HCT116 (cell line): ENCODE measurements around the gene SCN4B. TPM values are rescaled to one million over a fixed set of nuclear protein-coding genes. Genes with fewer than 3 reads are reported as not detected.

Experiments used
- ATAC-seq: fragments of 200-7000 bp; cut with Tn5 transposase; 2 replicates; pipeline ENCODE4 v1.9.1; 2020; ENCODE audit warnings: mild to moderate bottlenecking, moderate library complexity
- BruUV-seq: library from RNA; stranded (reverse); fragments of 400-500 nt; replicated peaks from 2 replicates; lab custom pipeline; 2021; lab: Mats Ljungman, UMichigan
- CTCF ChIA-PET: fragments of 300-600 bp; sonication (Branson Sonifier 250); formaldehyde crosslinking; loops from one replicate; lab custom pipeline; 2021; ENCODE audit warnings: antibody characterized with exemption; lab: Charles Lee
- POLR2A ChIA-PET: fragments of 300-600, 350-600 bp; sonication (Branson Sonifier 250); formaldehyde crosslinking; loops from one replicate; lab custom pipeline; 2021; ENCODE audit warnings: antibody characterized with exemption; lab: Charles Lee
- RAD21 ChIA-PET, 2 experiments: fragments of 300-600 bp; sonication (Branson Sonifier 250); formaldehyde crosslinking; loops; one replicate each; lab custom pipeline; 2023; ENCODE audit warnings: low total read pairs in 2 of 2; ENCODE audit not compliant: uncharacterized antibody in 2 of 2, unreplicated experiment in 2 of 2, low non-redundant PET in 1 of 2; lab: Charles Lee
- DNase-seq: peaks from one replicate; pipeline ENCODE4 v3.0.0-alpha.2; 2010; ENCODE audit warnings: low read depth, low spot score
- H2AFZ ChIP-seq: fragments of 200-600 bp; shearing (Covaris generic), sonication (generic); 2 replicates; pipeline ENCODE4 v1.6.1; 2017; ENCODE audit warnings: low read depth, mixed run types, mixed read lengths, antibody characterized with exemption, low read length; ENCODE audit not compliant: poor library complexity, severe bottlenecking
- H3K27ac ChIP-seq: 2 replicates; pipeline ENCODE4 v1.5.1; 2012; ENCODE audit warnings: low read depth, low read length
- H3K27me3 ChIP-seq: fragments of 200-600 bp; sonication (generic); 2 replicates; pipeline ENCODE4 v1.6.1; 2016; ENCODE audit warnings: mixed run types, low read length, mixed read lengths; ENCODE audit not compliant: insufficient read depth
- H3K36me3 ChIP-seq, 2 experiments: fragments of 200-500 bp in 1 of 2; fragments of 200-600 bp in 1 of 2; sonication (Bioruptor generic) in 1 of 2; sonication (generic) in 1 of 2; 2 replicates each; pipeline versions ENCODE4 v1.5.1 to v1.6.1; 2014 to 2016; ENCODE audit warnings: low read length in 2 of 2, inconsistent platforms in 1 of 2, mixed read lengths in 1 of 2, mixed run types in 1 of 2; ENCODE audit not compliant: insufficient read depth in 2 of 2, control insufficient read depth in 1 of 2
- H3K4me1 ChIP-seq, 2 experiments: fragments of 200-600 bp in 1 of 2; sonication (generic) in 1 of 2; 2 replicates each; pipeline versions ENCODE4 v1.5.1 to v1.6.1; 2012 to 2017; ENCODE audit warnings: low read length in 2 of 2, inconsistent platforms in 1 of 2, mild to moderate bottlenecking in 1 of 2, mixed read lengths in 1 of 2, mixed run types in 1 of 2, moderate library complexity in 1 of 2; ENCODE audit not compliant: insufficient read depth in 2 of 2, control insufficient read depth in 1 of 2
- H3K4me2 ChIP-seq: fragments of 200-600 bp; sonication (generic); 2 replicates; pipeline ENCODE4 v1.6.1; 2017; ENCODE audit warnings: mixed run types, low read length, mixed read lengths
- H3K4me3 ChIP-seq, 2 experiments: fragments of 200-600 bp in 1 of 2; sonication (generic) in 1 of 2; replicated peaks in 1 of 2; 2 replicates each; pipeline ENCODE4 v1.5.1; 2011 to 2016; ENCODE audit warnings: low read length in 2 of 2, control low read depth in 1 of 2, low read depth in 1 of 2, mild to moderate bottlenecking in 1 of 2, mixed read lengths in 1 of 2, mixed run types in 1 of 2
- H3K79me2 ChIP-seq: fragments of 200-600 bp; sonication (generic); 2 replicates; pipeline ENCODE4 v1.6.1; 2017; ENCODE audit warnings: mild to moderate bottlenecking, mixed run types, low read length, moderate library complexity, mixed read lengths; ENCODE audit not compliant: insufficient read depth
- H3K9ac ChIP-seq: fragments of 200-600 bp; sonication (generic); 2 replicates; pipeline ENCODE4 v1.6.1; 2016; ENCODE audit warnings: low read length, mixed read lengths
- H3K9me2 ChIP-seq: fragments of 200-600 bp; sonication (generic), shearing (Covaris generic); 2 replicates; pipeline ENCODE4 v1.6.1; 2017; ENCODE audit warnings: mixed run types, mild to moderate bottlenecking, moderate library complexity; ENCODE audit not compliant: insufficient read depth
- H3K9me3 ChIP-seq, 2 experiments: fragments of 200-500 bp in 1 of 2; fragments of 200-600 bp in 1 of 2; sonication (Bioruptor generic) in 1 of 2; sonication (generic) in 1 of 2; 2 replicates each; pipeline ENCODE4 v1.6.1; 2014 to 2017; ENCODE audit warnings: low read length in 2 of 2, mixed read lengths in 2 of 2, inconsistent platforms in 1 of 2, low read depth in 1 of 2, mild to moderate bottlenecking in 1 of 2, mixed run types in 1 of 2, moderate library complexity in 1 of 2; ENCODE audit not compliant: control insufficient read depth in 1 of 2, insufficient read depth in 1 of 2
- H4K20me1 ChIP-seq: fragments of 200-600 bp; sonication (generic), shearing (Covaris generic); 2 replicates; pipeline ENCODE4 v1.6.1; 2017; ENCODE audit warnings: mixed run types, mild to moderate bottlenecking, moderate library complexity; ENCODE audit not compliant: insufficient read depth
- JUND ChIP-seq: IDR thresholded peaks from 2 replicates; pipeline ENCODE4 v1.6.1; 2012
- POLR2AphosphoS5 ChIP-seq: IDR thresholded peaks from 2 replicates; pipeline ENCODE4 v1.6.1; 2011; ENCODE audit warnings: mild to moderate bottlenecking, low read depth, low read length, moderate library complexity
- SIN3A ChIP-seq: IDR thresholded peaks from 2 replicates; pipeline ENCODE4 v1.6.1; 2012; ENCODE audit warnings: low read depth
- SRF ChIP-seq: IDR thresholded peaks from 2 replicates; pipeline ENCODE4 v1.6.1; 2012; ENCODE audit warnings: low read depth
- YY1 ChIP-seq: IDR thresholded peaks from 2 replicates; pipeline ENCODE4 v1.6.1; 2011; ENCODE audit warnings: low read length, low read depth, moderate library complexity, mild to moderate bottlenecking; ENCODE audit not compliant: insufficient replicate concordance; ENCODE audit errors: extremely low read depth
- ZFX ChIP-seq: fragments of 450-650 bp; IDR thresholded peaks from 2 replicates; pipeline ENCODE4 v1.6.1; 2017
- ZNF274 ChIP-seq: fragments of 200-500 bp; sonication (Bioruptor generic); IDR thresholded peaks from 2 replicates; pipeline ENCODE4 v1.6.1; 2014; ENCODE audit warnings: mild to moderate bottlenecking, low read depth, low read length, inconsistent platforms
- intact Hi-C: fragments of 100-400 bp; cut with micrococcal nuclease; formaldehyde crosslinking; loops from 2 replicates; pipeline ENCODE4 v1.10.0; 2022
- total RNA-seq: library from RNA; stranded (reverse); gene quantifications from one replicate; pipeline ENCODE4 v1.2.1, GENCODE V29; 2021; ENCODE audit not compliant: unreplicated experiment
- TF ChIP-seq, protein P1 (sequence below), 3 experiments: fragments of 200-600 bp in 1 of 3; sonication (generic) in 1 of 3; IDR thresholded peaks in 2 of 3; conservative IDR thresholded peaks in 1 of 3; 2 replicates each; pipeline ENCODE4 v1.5.1; 2012 to 2017; ENCODE audit warnings: low read depth in 2 of 3, low read length in 2 of 3, antibody characterized with exemption in 1 of 3, borderline replicate concordance in 1 of 3, control low read depth in 1 of 3, mild to moderate bottlenecking in 1 of 3, mixed read lengths in 1 of 3, mixed run types in 1 of 3, moderate library complexity in 1 of 3; ENCODE audit not compliant: insufficient read depth in 1 of 3
- TF ChIP-seq, protein P2 (sequence below): IDR thresholded peaks from 2 replicates; pipeline ENCODE4 v1.6.1; 2012; ENCODE audit warnings: low read depth

Gene SCN4B
- total RNA-seq, 1 experiment from 2014 or later = 0.32 TPM

DNA sequence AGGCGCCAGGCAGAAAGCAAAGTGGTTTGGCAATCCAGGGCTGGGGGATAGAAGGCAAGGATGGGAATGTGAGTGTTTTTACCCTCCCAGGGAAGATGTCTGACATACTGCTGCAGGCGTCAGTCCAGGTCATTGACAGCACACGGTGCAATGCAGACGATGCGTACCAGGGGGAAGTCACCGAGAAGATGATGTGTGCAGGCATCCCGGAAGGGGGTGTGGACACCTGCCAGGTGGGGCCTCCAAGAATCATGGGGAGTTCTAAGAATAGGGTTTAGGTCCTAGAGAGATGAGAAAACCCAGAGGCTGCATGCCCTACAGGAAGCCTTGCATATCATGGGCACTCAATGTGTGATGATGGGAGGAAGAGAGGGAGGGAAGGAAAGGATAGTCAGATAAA, 37.6 kb downstream of the SCN4B start:
- no peak overlapping the region for H2AFZ ChIP-seq
- H3K4me1 ChIP-seq = no peaks in the 10 kb centered on the region
- H3K4me2 ChIP-seq = no peak overlapping the region
- intact Hi-C loops = no loop called here
- H3K9me3 ChIP-seq = no peaks in the 10 kb centered on the region
- no peak overlapping the region for H3K27ac ChIP-seq
- ATAC-seq (no peak), DNase-seq (no peak)
- no peaks in the 10 kb centered on the region for H4K20me1 ChIP-seq
- no peak overlapping the region for H3K9ac ChIP-seq
- ChIA-PET POLR2A (no interaction called here), RAD21 (no interaction called here), CTCF (no interaction called here)
- H3K36me3 ChIP-seq = no peaks in the 10 kb centered on the region
- no peak overlapping the region for H3K4me3 ChIP-seq
- no TSS peak for BruUV-seq
- H3K9me2 ChIP-seq = no peaks in the 10 kb centered on the region
- H3K79me2 ChIP-seq = no peaks in the 10 kb centered on the region
- no peak for TF ChIP-seq SIN3A
- TF ChIP-seq, protein P1, sequence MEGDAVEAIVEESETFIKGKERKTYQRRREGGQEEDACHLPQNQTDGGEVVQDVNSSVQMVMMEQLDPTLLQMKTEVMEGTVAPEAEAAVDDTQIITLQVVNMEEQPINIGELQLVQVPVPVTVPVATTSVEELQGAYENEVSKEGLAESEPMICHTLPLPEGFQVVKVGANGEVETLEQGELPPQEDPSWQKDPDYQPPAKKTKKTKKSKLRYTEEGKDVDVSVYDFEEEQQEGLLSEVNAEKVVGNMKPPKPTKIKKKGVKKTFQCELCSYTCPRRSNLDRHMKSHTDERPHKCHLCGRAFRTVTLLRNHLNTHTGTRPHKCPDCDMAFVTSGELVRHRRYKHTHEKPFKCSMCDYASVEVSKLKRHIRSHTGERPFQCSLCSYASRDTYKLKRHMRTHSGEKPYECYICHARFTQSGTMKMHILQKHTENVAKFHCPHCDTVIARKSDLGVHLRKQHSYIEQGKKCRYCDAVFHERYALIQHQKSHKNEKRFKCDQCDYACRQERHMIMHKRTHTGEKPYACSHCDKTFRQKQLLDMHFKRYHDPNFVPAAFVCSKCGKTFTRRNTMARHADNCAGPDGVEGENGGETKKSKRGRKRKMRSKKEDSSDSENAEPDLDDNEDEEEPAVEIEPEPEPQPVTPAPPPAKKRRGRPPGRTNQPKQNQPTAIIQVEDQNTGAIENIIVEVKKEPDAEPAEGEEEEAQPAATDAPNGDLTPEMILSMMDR (IDR thresholded peaks at IDR 0.05 in 2 of 3, conservative IDR thresholded peaks at IDR 0.05 in 1 of 3; ENCODE audit: borderline replicate concordance in 1 of 3, insufficient read depth in 1 of 3, low read depth in 2 of 3, low read length in 2 of 3) = no peak
- no peak for TF ChIP-seq SRF
- no peak for TF ChIP-seq YY1
- no peak for TF ChIP-seq JUND
- TF ChIP-seq, protein P2, sequence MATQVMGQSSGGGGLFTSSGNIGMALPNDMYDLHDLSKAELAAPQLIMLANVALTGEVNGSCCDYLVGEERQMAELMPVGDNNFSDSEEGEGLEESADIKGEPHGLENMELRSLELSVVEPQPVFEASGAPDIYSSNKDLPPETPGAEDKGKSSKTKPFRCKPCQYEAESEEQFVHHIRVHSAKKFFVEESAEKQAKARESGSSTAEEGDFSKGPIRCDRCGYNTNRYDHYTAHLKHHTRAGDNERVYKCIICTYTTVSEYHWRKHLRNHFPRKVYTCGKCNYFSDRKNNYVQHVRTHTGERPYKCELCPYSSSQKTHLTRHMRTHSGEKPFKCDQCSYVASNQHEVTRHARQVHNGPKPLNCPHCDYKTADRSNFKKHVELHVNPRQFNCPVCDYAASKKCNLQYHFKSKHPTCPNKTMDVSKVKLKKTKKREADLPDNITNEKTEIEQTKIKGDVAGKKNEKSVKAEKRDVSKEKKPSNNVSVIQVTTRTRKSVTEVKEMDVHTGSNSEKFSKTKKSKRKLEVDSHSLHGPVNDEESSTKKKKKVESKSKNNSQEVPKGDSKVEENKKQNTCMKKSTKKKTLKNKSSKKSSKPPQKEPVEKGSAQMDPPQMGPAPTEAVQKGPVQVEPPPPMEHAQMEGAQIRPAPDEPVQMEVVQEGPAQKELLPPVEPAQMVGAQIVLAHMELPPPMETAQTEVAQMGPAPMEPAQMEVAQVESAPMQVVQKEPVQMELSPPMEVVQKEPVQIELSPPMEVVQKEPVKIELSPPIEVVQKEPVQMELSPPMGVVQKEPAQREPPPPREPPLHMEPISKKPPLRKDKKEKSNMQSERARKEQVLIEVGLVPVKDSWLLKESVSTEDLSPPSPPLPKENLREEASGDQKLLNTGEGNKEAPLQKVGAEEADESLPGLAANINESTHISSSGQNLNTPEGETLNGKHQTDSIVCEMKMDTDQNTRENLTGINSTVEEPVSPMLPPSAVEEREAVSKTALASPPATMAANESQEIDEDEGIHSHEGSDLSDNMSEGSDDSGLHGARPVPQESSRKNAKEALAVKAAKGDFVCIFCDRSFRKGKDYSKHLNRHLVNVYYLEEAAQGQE = no peak
- TF ChIP-seq POLR2AphosphoS5 = no peak
- TF ChIP-seq ZNF274 = no peak
- no peak for TF ChIP-seq ZFX
- H3K27me3 ChIP-seq = no peaks in the 10 kb centered on the region
